Measurements from ENCODE around the gene DGKG. TPM values are rescaled to one million over a fixed set of nuclear protein-coding genes. Genes with fewer than 3 reads are reported as not detected.

DGKG gene
- total RNA-seq, 1 experiment from 2014 or later, result 45.2 TPM

- no peak for TF ChIP-seq EZH2 (IDR thresholded peaks at IDR 0.05; ENCODE audit: borderline replicate concordance, low read depth, low read length, poor library complexity, severe bottlenecking)
- TF ChIP-seq CTCF (conservative IDR thresholded peaks at IDR 0.05; ENCODE audit: low read depth, low read length), result no peak
- no TSS peak for BruUV-seq (replicated peaks)
- no peak for DNase-seq (ENCODE audit: low spot score)
- Histone ChIP-seq H3K27me3 (replicated peaks; ENCODE audit: insufficient read depth, low read depth, low read length, poor library complexity) (peaks cover 9% of the 10 kb centered on the region), H3K9me3 (ENCODE audit: low read depth, low read length, poor library complexity, severe bottlenecking) (no peaks in the 10 kb centered on the region), H3K36me3 (ENCODE audit: insufficient read depth, low read length, poor library complexity, severe bottlenecking) (no peaks in the 10 kb centered on the region), H3K27ac (ENCODE audit: low read depth, low read length, poor library complexity, severe bottlenecking) (no peak overlapping the region), H3K4me1 (ENCODE audit: insufficient read depth, low read length, poor library complexity, severe bottlenecking) (no peaks in the 10 kb centered on the region), H3K4me3 (ENCODE audit: low read depth, low read length, poor library complexity, severe bottlenecking) (no peak overlapping the region)
- CTCF ChIA-PET, result no interaction called here
- intact Hi-C loops (cut with micrococcal nuclease; ENCODE audit: unreplicated experiment), result no loop called here
- POLR2A ChIA-PET (ENCODE audit: low non-redundant PET), result no interaction called here
These were observed 42.1 kb downstream of the DGKG start for GRCh38 chr3:186319945-186320344.

GRCh38 chr3:186318135-186318534 lies 43.9 kb downstream of the DGKG start:
- Histone ChIP-seq H3K4me3 (ENCODE audit: low read depth, low read length, poor library complexity, severe bottlenecking) (no peak overlapping the region), H3K9me3 (ENCODE audit: low read depth, low read length, poor library complexity, severe bottlenecking) (no peaks in the 10 kb centered on the region), H3K4me1 (ENCODE audit: insufficient read depth, low read length, poor library complexity, severe bottlenecking) (no peaks in the 10 kb centered on the region), H3K36me3 (ENCODE audit: insufficient read depth, low read length, poor library complexity, severe bottlenecking) (no peaks in the 10 kb centered on the region), H3K27me3 (replicated peaks; ENCODE audit: insufficient read depth, low read depth, low read length, poor library complexity) (peaks cover 3% of the 10 kb centered on the region), H3K27ac (ENCODE audit: low read depth, low read length, poor library complexity, severe bottlenecking) (no peak overlapping the region)
- POLR2A ChIA-PET (ENCODE audit: low non-redundant PET), result no interaction called here
- CTCF ChIA-PET, result no interaction called here
- no peak for DNase-seq (ENCODE audit: low spot score)
- no TSS peak for BruUV-seq (replicated peaks)
- TF ChIP-seq EZH2 (IDR thresholded peaks at IDR 0.05; ENCODE audit: borderline replicate concordance, low read depth, low read length, poor library complexity, severe bottlenecking) (no peak), CTCF (conservative IDR thresholded peaks at IDR 0.05; ENCODE audit: low read depth, low read length) (no peak)
- intact Hi-C loops (cut with micrococcal nuclease; ENCODE audit: unreplicated experiment), result no loop called here

- BruUV-seq (replicated peaks), result no TSS peak
- no peaks in the 10 kb centered on the region for H3K27me3 ChIP-seq (replicated peaks; ENCODE audit: insufficient read depth, low read depth, low read length, poor library complexity)
- POLR2A ChIA-PET (ENCODE audit: low non-redundant PET), result no interaction called here
- DNase-seq (ENCODE audit: low spot score), result no peak
- H3K27ac ChIP-seq (ENCODE audit: low read depth, low read length, poor library complexity, severe bottlenecking), result no peak overlapping the region
- H3K9me3 ChIP-seq (ENCODE audit: low read depth, low read length, poor library complexity, severe bottlenecking), result no peaks in the 10 kb centered on the region
- CTCF ChIA-PET, result no interaction called here
- intact Hi-C loops (cut with micrococcal nuclease; ENCODE audit: unreplicated experiment), result no loop called here
- TF ChIP-seq EZH2 (IDR thresholded peaks at IDR 0.05; ENCODE audit: borderline replicate concordance, low read depth, low read length, poor library complexity, severe bottlenecking), result no peak
- no peak for TF ChIP-seq CTCF (conservative IDR thresholded peaks at IDR 0.05; ENCODE audit: low read depth, low read length)
- H3K4me1 ChIP-seq (ENCODE audit: insufficient read depth, low read length, poor library complexity, severe bottlenecking), result no peaks in the 10 kb centered on the region
- H3K36me3 ChIP-seq (ENCODE audit: insufficient read depth, low read length, poor library complexity, severe bottlenecking), result no peaks in the 10 kb centered on the region
- H3K4me3 ChIP-seq (ENCODE audit: low read depth, low read length, poor library complexity, severe bottlenecking), result no peak overlapping the region
These were observed 44.6 kb downstream of the DGKG start for GRCh38 chr3:186317478-186317877.

Measured in A673 (cell line).